ENCODE results near the gene FDX1. TPM values are rescaled to one million over a fixed set of nuclear protein-coding genes. Genes with fewer than 3 reads are reported as not detected.

FDX1 gene
- total RNA-seq, 1 experiment from 2014 or later: 13.6 TPM

DNA sequence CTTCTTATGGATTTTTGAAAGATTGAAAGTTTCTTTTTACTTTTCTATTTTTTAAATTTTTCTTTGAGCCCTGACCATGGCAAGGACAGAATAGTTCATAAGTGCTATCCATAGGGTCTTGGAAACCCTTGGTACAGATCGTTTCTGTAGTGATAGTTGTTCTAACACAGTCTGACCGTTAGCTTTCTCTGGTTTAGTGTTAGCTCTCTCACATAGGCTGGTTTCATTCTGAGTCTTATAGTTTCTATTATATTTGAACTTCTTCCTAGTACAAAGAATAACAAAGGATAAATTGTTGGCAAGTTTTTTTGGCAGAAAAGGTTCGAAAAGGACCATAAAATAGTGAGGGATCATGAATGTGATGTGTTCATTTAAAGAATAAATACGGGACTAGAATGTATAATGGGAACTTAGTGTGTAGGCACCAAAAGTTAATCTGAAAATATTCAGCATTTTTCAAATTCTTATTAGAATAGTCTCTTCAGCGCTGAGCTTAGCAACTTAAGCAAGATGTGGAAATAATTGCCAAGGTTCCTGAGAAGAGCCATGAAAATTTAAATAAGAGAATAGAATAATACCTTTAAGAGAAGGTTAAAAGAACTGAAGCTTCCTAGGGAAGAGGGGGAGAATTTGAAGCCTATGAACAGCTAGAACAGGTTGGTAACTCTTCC lies 24.1 kb downstream of the FDX1 start:
- Histone ChIP-seq H3K4me1 (ENCODE audit: control insufficient read depth, insufficient read depth, low read length) (no peaks in the 10 kb centered on the region), H3K27me3 (ENCODE audit: control insufficient read depth, insufficient read depth, low read length) (no peaks in the 10 kb centered on the region), H3K4me3 (ENCODE audit: low read depth in 2 of 2, low read length in 2 of 2) (no peak overlapping the region), H3K36me3 (ENCODE audit: control insufficient read depth, insufficient read depth, low read length) (no peaks in the 10 kb centered on the region), H3K27ac (ENCODE audit: low read length) (no peak overlapping the region), H3K9me3 (ENCODE audit: control insufficient read depth, insufficient read depth, low read depth, low read length) (no peaks in the 10 kb centered on the region)
- ChIA-PET CTCF (no interaction called here), POLR2A (no interaction called here)
- in situ Hi-C loops (cut with HindIII; ENCODE audit: low pct_unique_long_range_greater_than_20kb, low sequenced_read_pairs): no loop called here
- no peak for ATAC-seq
- BruUV-seq (replicated peaks): no TSS peak
- TF ChIP-seq SIN3A (IDR thresholded peaks at IDR 0.05; ENCODE audit: borderline replicate concordance, insufficient read depth, low read depth, low read length) (no peak), TCF7L2 (IDR thresholded peaks at IDR 0.05; ENCODE audit: low read depth, low read length) (no peak), CTCF (IDR thresholded peaks at IDR 0.05) (no peak), POLR2AphosphoS5 (IDR thresholded peaks at IDR 0.05; ENCODE audit: low read depth, low read length) (no peak)
- TF ChIP-seq, protein P1, sequence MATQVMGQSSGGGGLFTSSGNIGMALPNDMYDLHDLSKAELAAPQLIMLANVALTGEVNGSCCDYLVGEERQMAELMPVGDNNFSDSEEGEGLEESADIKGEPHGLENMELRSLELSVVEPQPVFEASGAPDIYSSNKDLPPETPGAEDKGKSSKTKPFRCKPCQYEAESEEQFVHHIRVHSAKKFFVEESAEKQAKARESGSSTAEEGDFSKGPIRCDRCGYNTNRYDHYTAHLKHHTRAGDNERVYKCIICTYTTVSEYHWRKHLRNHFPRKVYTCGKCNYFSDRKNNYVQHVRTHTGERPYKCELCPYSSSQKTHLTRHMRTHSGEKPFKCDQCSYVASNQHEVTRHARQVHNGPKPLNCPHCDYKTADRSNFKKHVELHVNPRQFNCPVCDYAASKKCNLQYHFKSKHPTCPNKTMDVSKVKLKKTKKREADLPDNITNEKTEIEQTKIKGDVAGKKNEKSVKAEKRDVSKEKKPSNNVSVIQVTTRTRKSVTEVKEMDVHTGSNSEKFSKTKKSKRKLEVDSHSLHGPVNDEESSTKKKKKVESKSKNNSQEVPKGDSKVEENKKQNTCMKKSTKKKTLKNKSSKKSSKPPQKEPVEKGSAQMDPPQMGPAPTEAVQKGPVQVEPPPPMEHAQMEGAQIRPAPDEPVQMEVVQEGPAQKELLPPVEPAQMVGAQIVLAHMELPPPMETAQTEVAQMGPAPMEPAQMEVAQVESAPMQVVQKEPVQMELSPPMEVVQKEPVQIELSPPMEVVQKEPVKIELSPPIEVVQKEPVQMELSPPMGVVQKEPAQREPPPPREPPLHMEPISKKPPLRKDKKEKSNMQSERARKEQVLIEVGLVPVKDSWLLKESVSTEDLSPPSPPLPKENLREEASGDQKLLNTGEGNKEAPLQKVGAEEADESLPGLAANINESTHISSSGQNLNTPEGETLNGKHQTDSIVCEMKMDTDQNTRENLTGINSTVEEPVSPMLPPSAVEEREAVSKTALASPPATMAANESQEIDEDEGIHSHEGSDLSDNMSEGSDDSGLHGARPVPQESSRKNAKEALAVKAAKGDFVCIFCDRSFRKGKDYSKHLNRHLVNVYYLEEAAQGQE (IDR thresholded peaks at IDR 0.05; ENCODE audit: insufficient read depth in 1 of 2, low read depth in 2 of 2, low read length in 1 of 2): no peak
- intact Hi-C loops (cut with micrococcal nuclease; ENCODE audit: unreplicated experiment): no loop called here
- DNase-seq (ENCODE audit: low read depth, low spot score): no peak

DNA sequence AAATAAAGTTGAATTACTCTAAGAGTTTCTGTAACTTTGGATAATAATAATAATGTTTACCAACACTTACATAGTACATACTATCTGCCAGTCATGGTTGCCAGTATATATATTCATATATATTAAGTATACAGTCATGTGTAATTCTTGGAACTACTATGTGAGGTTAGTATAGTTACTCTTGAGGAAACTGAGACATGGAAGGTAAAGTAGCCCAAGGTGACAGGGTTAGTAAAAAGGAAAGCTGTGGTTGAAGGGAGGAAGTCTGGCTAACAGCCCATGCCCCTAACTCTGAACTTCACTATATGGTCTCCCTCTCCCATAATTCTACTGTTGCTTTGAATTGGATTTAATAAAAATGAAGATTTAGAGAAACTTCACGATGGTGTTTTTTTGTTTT lies 24.9 kb downstream of the FDX1 start:
- no peak overlapping the region for H3K27ac ChIP-seq (ENCODE audit: low read length)
- in situ Hi-C loops (cut with HindIII; ENCODE audit: low pct_unique_long_range_greater_than_20kb, low sequenced_read_pairs) (no loop called here), intact Hi-C loops (cut with micrococcal nuclease; ENCODE audit: unreplicated experiment) (no loop called here)
- no peak for TF ChIP-seq POLR2AphosphoS5 (IDR thresholded peaks at IDR 0.05; ENCODE audit: low read depth, low read length)
- no peak for TF ChIP-seq SIN3A (IDR thresholded peaks at IDR 0.05; ENCODE audit: borderline replicate concordance, insufficient read depth, low read depth, low read length)
- no peak for TF ChIP-seq CTCF (IDR thresholded peaks at IDR 0.05)
- TF ChIP-seq TCF7L2 (IDR thresholded peaks at IDR 0.05; ENCODE audit: low read depth, low read length): no peak
- TF ChIP-seq, protein P1 (IDR thresholded peaks at IDR 0.05; ENCODE audit: insufficient read depth in 1 of 2, low read depth in 2 of 2, low read length in 1 of 2): no peak
- DNase-seq (ENCODE audit: low read depth, low spot score) (no peak), ATAC-seq (no peak)
- ChIA-PET POLR2A (no interaction called here), CTCF (no interaction called here)
- H3K4me3 ChIP-seq (ENCODE audit: low read depth in 2 of 2, low read length in 2 of 2): no peak overlapping the region
- H3K4me1 ChIP-seq (ENCODE audit: control insufficient read depth, insufficient read depth, low read length): no peaks in the 10 kb centered on the region
- no peaks in the 10 kb centered on the region for H3K9me3 ChIP-seq (ENCODE audit: control insufficient read depth, insufficient read depth, low read depth, low read length)
- H3K27me3 ChIP-seq (ENCODE audit: control insufficient read depth, insufficient read depth, low read length): no peaks in the 10 kb centered on the region
- BruUV-seq (replicated peaks): no TSS peak
- H3K36me3 ChIP-seq (ENCODE audit: control insufficient read depth, insufficient read depth, low read length): no peaks in the 10 kb centered on the region

Measured in Panc1 (cell line).